Measurements from ENCODE around the gene EEF1A2. TPM values are rescaled to one million over a fixed set of nuclear protein-coding genes. Genes with fewer than 3 reads are reported as not detected.

Gene EEF1A2
- total and polyA plus RNA-seq, 2 donors (not counting 3 experiments of a cell fraction or from before 2014, with no cell fraction given): 2.7 to 3.4 TPM

DNA sequence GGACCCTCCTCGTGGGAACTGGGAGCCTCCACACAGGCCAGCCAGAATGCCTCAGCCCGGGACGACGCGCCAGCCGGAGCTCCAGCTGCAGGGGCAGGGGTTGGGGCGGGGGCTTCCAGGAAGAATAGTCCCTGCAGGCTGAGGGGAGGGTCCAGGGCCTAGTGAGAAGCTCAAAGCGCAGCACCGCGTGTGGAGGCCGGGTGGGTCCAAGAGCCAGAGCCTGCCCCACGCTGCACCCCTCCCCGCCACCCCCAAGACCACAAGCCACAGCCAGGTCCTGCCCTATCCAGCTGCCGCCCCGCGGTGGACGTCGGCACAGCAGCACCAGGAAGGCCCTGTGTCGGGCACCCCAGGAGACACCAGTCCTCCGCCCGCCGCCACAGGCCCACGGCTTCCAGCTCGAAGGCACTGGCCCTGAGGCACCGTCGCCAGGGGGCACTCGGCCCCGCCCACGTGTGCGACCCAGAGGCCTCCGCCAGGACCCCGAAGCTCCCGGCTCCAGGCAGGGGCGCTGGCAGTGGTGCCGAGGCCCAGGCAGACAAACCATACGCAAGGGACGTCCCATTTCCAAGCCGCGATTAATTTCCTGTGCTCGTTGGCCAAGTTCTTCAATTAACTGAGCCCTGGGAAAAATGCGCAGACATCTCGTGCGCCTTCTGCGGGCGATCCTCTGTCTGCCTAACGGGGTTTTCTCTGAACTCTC, 45.9 kb downstream of the EEF1A2 start:
- dilution Hi-C loops (cut with MboI; ENCODE audit: extremely low pct_ligation_motif_present, low sequenced_read_pairs): no loop called here
- no peak overlapping the region for H3K27ac ChIP-seq (ENCODE audit: insufficient read depth, low read depth, low read length)
- no peak overlapping the region for H3K4me3 ChIP-seq (replicated peaks in 1 of 3; ENCODE audit: insufficient read depth in 1 of 3, low read depth in 1 of 3, low read length in 3 of 3)
- DNase-seq (ENCODE audit: low read depth, low spot score) (no peak), FAIRE-seq (no peak)
- H3K27me3 ChIP-seq (ENCODE audit: control insufficient read depth in 2 of 2, insufficient read depth in 2 of 2, low read length in 2 of 2): peaks cover 5 to 11% of the 10 kb centered on the region in 2 experiments
- no TSS peak for BruUV-seq (replicated peaks)
- no peaks in the 10 kb centered on the region for H3K36me3 ChIP-seq (ENCODE audit: control insufficient read depth in 2 of 2, extremely low read depth in 1 of 2, insufficient read depth in 2 of 2, low read length in 2 of 2)
- H2AFZ ChIP-seq (ENCODE audit: low read depth, low read length): no peak overlapping the region
- POLR2A ChIA-PET: no interaction called here
- no peak overlapping the region for H3K4me2 ChIP-seq (ENCODE audit: insufficient read depth, low read length)
- H3K79me2 ChIP-seq (ENCODE audit: control insufficient read depth, insufficient read depth, low read length): no peaks in the 10 kb centered on the region
- H4K20me1 ChIP-seq (replicated peaks; ENCODE audit: control insufficient read depth, extremely low read depth, insufficient read depth, low read length): no peaks in the 10 kb centered on the region
- H3K4me1 ChIP-seq (ENCODE audit: control insufficient read depth, extremely low read depth, insufficient read depth, low read length): no peaks in the 10 kb centered on the region
- no peak for TF ChIP-seq GATA2 (IDR thresholded peaks at IDR 0.05; ENCODE audit: insufficient read depth, insufficient read length, low read depth, low read length)
- no peak for TF ChIP-seq EZH2 (IDR thresholded peaks at IDR 0.05; ENCODE audit: borderline replicate concordance, low read depth, low read length, severe bottlenecking)
- no peak overlapping the region for H3K9ac ChIP-seq (replicated peaks; ENCODE audit: extremely low read depth, insufficient read depth, low read length)
- CTCF ChIA-PET: no interaction called here
- no peaks in the 10 kb centered on the region for H3K9me1 ChIP-seq (replicated peaks; ENCODE audit: control insufficient read depth, extremely low read depth, insufficient read depth, low read length)
- no peaks in the 10 kb centered on the region for H3K9me3 ChIP-seq (replicated peaks; ENCODE audit: control insufficient read depth, insufficient read depth, low read length)
- intact Hi-C loops (cut with micrococcal nuclease): no loop called here

- H3K9me3 ChIP-seq (replicated peaks; ENCODE audit: control insufficient read depth, insufficient read depth, low read length): no peaks in the 10 kb centered on the region
- no peak overlapping the region for H3K27ac ChIP-seq (ENCODE audit: insufficient read depth, low read depth, low read length)
- no peak overlapping the region for H2AFZ ChIP-seq (ENCODE audit: low read depth, low read length)
- dilution Hi-C loops (cut with MboI; ENCODE audit: extremely low pct_ligation_motif_present, low sequenced_read_pairs) (no loop called here), intact Hi-C loops (cut with micrococcal nuclease) (no loop called here)
- H3K36me3 ChIP-seq (ENCODE audit: control insufficient read depth in 2 of 2, extremely low read depth in 1 of 2, insufficient read depth in 2 of 2, low read length in 2 of 2): no peaks in the 10 kb centered on the region
- FAIRE-seq: no peak
- H3K27me3 ChIP-seq (ENCODE audit: control insufficient read depth in 2 of 2, insufficient read depth in 2 of 2, low read length in 2 of 2): peaks cover 5 to 11% of the 10 kb centered on the region in 2 experiments
- no peak overlapping the region for H3K4me2 ChIP-seq (ENCODE audit: insufficient read depth, low read length)
- ChIA-PET POLR2A (no interaction called here), CTCF (interaction anchor here (0.8 kb wide), 1 partner anchor 10 kb away, joined by 4 read pairs; no protein-coding TSS in a partner anchor)
- no peaks in the 10 kb centered on the region for H3K79me2 ChIP-seq (ENCODE audit: control insufficient read depth, insufficient read depth, low read length)
- H3K9ac ChIP-seq (replicated peaks; ENCODE audit: extremely low read depth, insufficient read depth, low read length): no peak overlapping the region
- no peak for DNase-seq (ENCODE audit: low read depth, low spot score)
- H3K9me1 ChIP-seq (replicated peaks; ENCODE audit: control insufficient read depth, extremely low read depth, insufficient read depth, low read length): no peaks in the 10 kb centered on the region
- no peaks in the 10 kb centered on the region for H4K20me1 ChIP-seq (replicated peaks; ENCODE audit: control insufficient read depth, extremely low read depth, insufficient read depth, low read length)
- no peak overlapping the region for H3K4me3 ChIP-seq (replicated peaks in 1 of 3; ENCODE audit: insufficient read depth in 1 of 3, low read depth in 1 of 3, low read length in 3 of 3)
- no peaks in the 10 kb centered on the region for H3K4me1 ChIP-seq (ENCODE audit: control insufficient read depth, extremely low read depth, insufficient read depth, low read length)
- TF ChIP-seq, protein P1, sequence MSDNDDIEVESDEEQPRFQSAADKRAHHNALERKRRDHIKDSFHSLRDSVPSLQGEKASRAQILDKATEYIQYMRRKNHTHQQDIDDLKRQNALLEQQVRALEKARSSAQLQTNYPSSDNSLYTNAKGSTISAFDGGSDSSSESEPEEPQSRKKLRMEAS (IDR thresholded peaks at IDR 0.05; ENCODE audit: insufficient read depth, insufficient read length): no peak
- TF ChIP-seq MYC (IDR thresholded peaks at IDR 0.05; ENCODE audit: low read depth, low read length): no peak
- no peak for TF ChIP-seq FOS (IDR thresholded peaks at IDR 0.05; ENCODE audit: borderline replicate concordance, insufficient read depth, low read length)
- TF ChIP-seq POLR2AphosphoS5 (IDR thresholded peaks at IDR 0.05; ENCODE audit: insufficient read depth, low read depth, low read length): no peak
- TF ChIP-seq EZH2 (IDR thresholded peaks at IDR 0.05; ENCODE audit: borderline replicate concordance, low read depth, low read length, severe bottlenecking): no peak
- TF ChIP-seq POLR2A (IDR thresholded peaks at IDR 0.05; ENCODE audit: low read depth, low read length): no peak
- BruUV-seq (replicated peaks): no TSS peak
Measured at GRCh38 chr20:63452341-63452740, 46.5 kb downstream of the EEF1A2 start.

Data from endothelial cell of umbilical vein (primary cell).